Fibroblast of pulmonary artery (primary cell): Measurements from ENCODE around the gene FBXW8.
A peak's percentile ranks its signal among the peaks of the same experiment; 100 is the strongest.

ENCODE experiments used
- DNase-seq: peaks from one replicate; pipeline ENCODE4 v3.0.0-alpha.2; 2010; ENCODE audit warnings: low read depth
- H3K4me3 ChIP-seq: replicated peaks from 2 replicates; pipeline ENCODE4 v1.5.1; 2011; ENCODE audit warnings: low read depth, mild to moderate bottlenecking, control low read depth, low read length, moderate library complexity
- CTCF ChIP-seq: IDR thresholded peaks from 2 replicates; pipeline ENCODE4 v1.5.1; 2011; ENCODE audit warnings: mild to moderate bottlenecking, control low read depth, low read length, inconsistent platforms; ENCODE audit errors: missing control alignments

The FBXW8 gene

DNA sequence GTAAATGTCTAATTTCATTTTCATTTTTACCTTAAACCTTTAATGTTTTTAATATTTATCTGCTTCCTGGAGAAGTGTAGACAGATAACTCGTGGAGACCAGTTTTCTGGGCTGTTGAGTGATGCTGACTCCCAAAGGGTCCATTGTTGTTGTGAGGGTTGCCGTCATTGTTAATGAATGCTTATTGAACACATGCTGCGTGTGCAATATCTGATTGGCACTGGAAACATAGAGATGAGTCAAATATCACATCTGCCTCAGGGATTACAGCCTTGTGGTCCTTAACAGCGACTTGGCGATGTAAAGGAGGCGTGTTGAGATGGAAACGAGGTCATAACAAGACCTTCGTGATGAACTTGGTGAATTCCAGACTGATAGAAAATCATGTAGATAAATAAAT lies 85.9 kb downstream of the FBXW8 start:
- no peak for TF ChIP-seq CTCF
- no peak overlapping the region for H3K4me3 ChIP-seq
- peak; percentile 83 for DNase-seq

DNA sequence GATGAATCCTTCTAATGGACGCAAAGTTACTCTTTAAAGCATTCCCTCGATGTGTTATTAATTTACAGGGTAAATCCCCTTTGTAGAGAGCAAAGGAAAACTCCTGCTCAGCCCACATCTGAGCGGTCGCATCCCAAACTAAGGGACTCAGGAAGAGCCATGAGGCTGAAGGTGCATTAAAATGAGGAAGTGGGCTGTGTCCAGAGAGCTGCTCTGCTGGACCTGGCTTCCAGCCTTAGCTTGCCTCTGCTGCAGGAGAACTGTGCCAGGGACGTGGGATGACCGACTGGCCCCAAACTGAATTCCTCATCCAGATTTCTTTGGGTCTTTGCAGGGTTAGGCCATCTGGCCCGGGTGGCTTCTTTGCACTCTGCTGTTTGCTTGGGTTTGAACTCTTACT lies 88.3 kb downstream of the FBXW8 start:
- no peak overlapping the region for H3K4me3 ChIP-seq
- no peak for DNase-seq
- no peak for TF ChIP-seq CTCF

DNA sequence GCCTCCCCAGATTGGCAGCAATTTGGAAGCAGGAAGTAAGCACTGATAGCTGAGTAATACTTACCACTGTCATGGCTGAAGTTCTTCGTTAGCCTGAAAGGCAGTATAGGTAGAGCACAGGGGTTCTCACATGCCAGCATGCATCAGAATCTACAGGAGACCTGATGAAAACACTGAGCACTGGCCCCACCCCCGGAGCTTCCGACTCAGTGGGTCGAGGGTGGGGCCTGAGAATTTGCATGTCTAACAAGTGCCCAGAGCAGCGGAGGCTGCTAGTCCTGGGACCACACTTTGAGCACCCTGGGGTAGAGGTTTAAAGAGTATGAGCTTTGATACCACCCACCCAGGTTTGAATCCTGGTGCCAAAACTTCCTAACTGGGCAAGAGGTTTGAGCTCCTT lies 89.6 kb downstream of the FBXW8 start:
- TF ChIP-seq CTCF = no peak
- DNase-seq = no peak
- no peak overlapping the region for H3K4me3 ChIP-seq

GRCh38 chr12:117002051-117002817 lies 91.5 kb downstream of the FBXW8 start:
- no peak for TF ChIP-seq CTCF
- H3K4me3 ChIP-seq = no peak overlapping the region
- DNase-seq = peak; percentile 60

GRCh38 chr12:117003883-117004404 lies 93.2 kb downstream of the FBXW8 start:
- TF ChIP-seq CTCF = no peak
- H3K4me3 ChIP-seq = no peak overlapping the region
- no peak for DNase-seq

DNA sequence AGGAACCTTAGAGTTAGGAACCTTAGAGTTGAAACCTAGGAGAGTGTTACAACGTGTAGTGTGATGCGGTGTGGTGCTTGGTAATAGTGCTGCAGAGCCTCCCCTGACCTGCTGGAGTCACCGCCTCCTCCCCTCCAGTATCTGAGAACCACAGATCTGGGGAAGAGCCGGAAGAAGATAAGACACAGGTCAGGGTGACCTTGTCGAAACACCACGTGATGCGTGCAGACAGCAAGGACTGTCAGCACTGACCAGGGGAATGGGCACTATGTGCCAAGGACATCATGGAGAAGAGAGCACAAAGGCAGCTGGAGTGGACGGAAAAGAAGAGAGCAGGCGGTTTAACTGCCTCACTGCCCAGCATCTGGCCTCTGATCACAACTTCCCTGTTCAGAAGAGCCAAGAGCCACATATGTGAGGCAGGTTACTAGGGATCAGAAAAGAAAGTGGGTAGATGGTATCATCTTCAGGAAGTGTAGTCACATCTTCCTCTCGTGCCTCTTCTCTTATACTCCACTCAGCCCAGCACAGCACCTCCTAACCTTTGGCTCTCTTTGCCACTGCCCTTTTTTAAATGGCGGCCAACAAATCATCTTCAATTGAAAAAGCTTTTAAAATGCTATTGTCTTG lies 94.8 kb downstream of the FBXW8 start:
- H3K4me3 ChIP-seq = no peak overlapping the region
- TF ChIP-seq CTCF = no peak
- DNase-seq = no peak

GRCh38 chr12:117006333-117006732 lies 95.6 kb downstream of the FBXW8 start:
- no peak overlapping the region for H3K4me3 ChIP-seq
- no peak for DNase-seq
- no peak for TF ChIP-seq CTCF
